ENCODE data around the gene SLC35F6.

SLC35F6 gene

DNA sequence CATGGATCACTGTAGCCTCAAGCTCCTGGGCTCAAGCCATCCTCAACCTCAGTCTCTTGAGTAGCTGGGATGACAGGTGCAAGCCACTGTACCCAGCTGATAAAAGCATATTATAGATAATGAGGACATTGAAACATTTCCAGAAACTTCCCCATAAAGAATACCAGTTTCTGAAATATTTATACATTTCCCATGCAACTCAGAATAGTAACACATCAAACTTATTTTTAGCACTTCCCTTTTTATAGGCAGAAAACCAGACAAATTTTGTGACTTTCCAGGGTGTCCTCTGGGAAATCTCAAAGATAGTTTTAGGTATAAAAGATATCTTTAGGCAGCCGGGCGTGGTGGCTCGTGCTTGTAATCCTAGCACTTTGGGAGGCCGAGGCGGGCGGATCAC is 58.8 kb downstream of the SLC35F6 start:
- no peak for DNase-seq (ENCODE audit: low spot score)
